Measurements from ENCODE around the gene NFIX.
A peak's percentile ranks its signal among the peaks of the same experiment; 100 is the strongest.

DNA sequence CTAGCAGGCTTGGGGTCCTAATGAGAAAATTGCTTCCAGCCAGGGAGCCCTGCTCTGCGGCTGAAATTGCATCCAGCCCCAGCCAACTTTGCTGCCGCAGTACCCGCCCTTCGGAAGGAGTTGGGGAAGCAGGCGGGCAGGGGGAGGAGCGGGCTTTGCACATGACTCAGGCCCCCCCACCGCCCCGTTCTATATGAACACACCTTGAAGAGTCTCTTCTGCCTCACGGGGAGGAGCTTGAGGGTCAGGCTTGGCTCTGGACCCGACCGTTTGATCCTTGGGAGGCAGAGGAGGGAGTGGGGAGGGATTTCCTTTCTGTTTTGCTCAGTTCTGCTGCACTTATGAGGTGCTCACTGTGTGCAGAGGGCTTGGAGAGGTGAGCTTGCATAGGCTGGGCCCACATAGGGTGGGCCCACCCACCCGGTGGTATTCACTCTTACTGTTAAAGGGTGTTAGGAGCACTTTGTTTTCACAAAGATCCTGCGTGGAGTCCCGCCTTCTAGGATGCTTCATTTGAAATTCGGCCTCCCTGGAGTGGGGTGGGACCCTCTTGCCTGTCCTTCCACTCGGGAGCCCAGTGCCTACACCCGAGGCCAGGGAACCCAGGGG is 60.9 kb downstream of the NFIX start:
- no peak for TF ChIP-seq EP300 (IDR thresholded peaks at IDR 0.05)
- TF ChIP-seq POLR2A (IDR thresholded peaks at IDR 0.05; ENCODE audit: low read depth): no peak
- TF ChIP-seq, protein P1, sequence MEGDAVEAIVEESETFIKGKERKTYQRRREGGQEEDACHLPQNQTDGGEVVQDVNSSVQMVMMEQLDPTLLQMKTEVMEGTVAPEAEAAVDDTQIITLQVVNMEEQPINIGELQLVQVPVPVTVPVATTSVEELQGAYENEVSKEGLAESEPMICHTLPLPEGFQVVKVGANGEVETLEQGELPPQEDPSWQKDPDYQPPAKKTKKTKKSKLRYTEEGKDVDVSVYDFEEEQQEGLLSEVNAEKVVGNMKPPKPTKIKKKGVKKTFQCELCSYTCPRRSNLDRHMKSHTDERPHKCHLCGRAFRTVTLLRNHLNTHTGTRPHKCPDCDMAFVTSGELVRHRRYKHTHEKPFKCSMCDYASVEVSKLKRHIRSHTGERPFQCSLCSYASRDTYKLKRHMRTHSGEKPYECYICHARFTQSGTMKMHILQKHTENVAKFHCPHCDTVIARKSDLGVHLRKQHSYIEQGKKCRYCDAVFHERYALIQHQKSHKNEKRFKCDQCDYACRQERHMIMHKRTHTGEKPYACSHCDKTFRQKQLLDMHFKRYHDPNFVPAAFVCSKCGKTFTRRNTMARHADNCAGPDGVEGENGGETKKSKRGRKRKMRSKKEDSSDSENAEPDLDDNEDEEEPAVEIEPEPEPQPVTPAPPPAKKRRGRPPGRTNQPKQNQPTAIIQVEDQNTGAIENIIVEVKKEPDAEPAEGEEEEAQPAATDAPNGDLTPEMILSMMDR (IDR thresholded peaks at IDR 0.05): no peak
- TF ChIP-seq POLR2AphosphoS5 (IDR thresholded peaks at IDR 0.05): peak; percentile 55 to 81
